ENCODE measurements around the gene KLHL35. TPM values are rescaled to one million over a fixed set of nuclear protein-coding genes. Genes with fewer than 3 reads are reported as not detected.
A peak's percentile ranks its signal among the peaks of the same experiment; 100 is the strongest.

The KLHL35 gene
- total and polyA plus RNA-seq, 2 of the 4 experiments (the other 2 are of a cell fraction), result 1.6 to 3.3 TPM

- Histone ChIP-seq H2AK5ac (ENCODE audit: low read depth, low read length) (no peak overlapping the region), H3K79me1 (ENCODE audit: low read depth in 1 of 2, low read length in 2 of 2) (peaks cover 8 to 32% of the 10 kb centered on the region in 2 experiments), H2BK5ac (ENCODE audit: low read depth, low read length, poor library complexity, severe bottlenecking) (no peak overlapping the region), H3K4me3 (ENCODE audit: insufficient read depth, low read depth, low read length) (no peak overlapping the region), H2BK120ac (ENCODE audit: low read depth, low read length) (no peak overlapping the region), H3K14ac (replicated peaks; ENCODE audit: low read depth, low read length) (no peak overlapping the region), H4K8ac (ENCODE audit: low read depth in 2 of 2, low read length in 2 of 2) (peak overlapping the region; percentile 53 to 84), H2BK15ac (ENCODE audit: low read depth, low read length) (no peak overlapping the region), H3K27me3 (ENCODE audit: control insufficient read depth, insufficient read depth, low read length) (peaks cover 3% of the 10 kb centered on the region; the same call in 1 of the 2 replicates), H3K4ac (ENCODE audit: low read depth, low read length) (no peak overlapping the region), H3K9ac (ENCODE audit: low read depth, low read length) (no peak overlapping the region), H3K4me1 (ENCODE audit: control insufficient read depth, insufficient read depth, low read length) (peaks cover 5% of the 10 kb centered on the region), H2AK9ac (replicated peaks; ENCODE audit: low read depth, low read length, poor library complexity) (no peak overlapping the region), H2AFZ (replicated peaks; ENCODE audit: low read length, poor library complexity) (peak overlapping the region; percentile 88), H4K5ac (ENCODE audit: low read depth, low read length) (peak overlapping the region; percentile 53), H3K18ac (ENCODE audit: low read depth, low read length) (no peak overlapping the region), H3K56ac (ENCODE audit: extremely low read depth, insufficient read depth, low read length) (no peak overlapping the region), H3K36me3 (ENCODE audit: control insufficient read depth, insufficient read depth, low read length) (peaks cover 31% of the 10 kb centered on the region), H3K9me1 (ENCODE audit: insufficient read depth, low read length) (peaks cover 6% of the 10 kb centered on the region; the same call in 1 of the 2 replicates), H2BK20ac (ENCODE audit: low read depth, low read length) (no peak overlapping the region), H4K20me1 (ENCODE audit: insufficient read depth, low read length) (peaks cover 45% of the 10 kb centered on the region), H3K9me3 (ENCODE audit: control insufficient read depth, insufficient read depth, low read length) (no peaks in the 10 kb centered on the region), H3K4me2 (ENCODE audit: low read depth, low read length) (no peak overlapping the region), H4K91ac (ENCODE audit: insufficient read depth, low read depth, low read length) (no peak overlapping the region), H3K27ac (ENCODE audit: insufficient read depth, low read length) (no peak overlapping the region), H3K23ac (ENCODE audit: low read depth, low read length) (no peak overlapping the region)
- DNase-seq, result no peak
- TF ChIP-seq MAZ (IDR thresholded peaks at IDR 0.05; ENCODE audit: borderline replicate concordance, low read depth, low read length) (no peak), POLR2A (IDR thresholded peaks at IDR 0.05; ENCODE audit: low read depth, low read length) (no peak)
- in situ Hi-C loops (cut with MboI; ENCODE audit: low sequenced_read_pairs), result no loop called here
- no peak for ATAC-seq (ENCODE audit: low read depth)
- intact Hi-C loops (cut with micrococcal nuclease), result no loop called here
- dilution Hi-C loops (cut with HindIII; ENCODE audit: low sequenced_read_pairs, unreplicated experiment), result no loop called here
- WGBS, 2 experiments (ENCODE audit: extremely low coverage in 2 of 2, insufficient read length in 1 of 2), result 48% methylated on average over 7 of the region's 8 CpGs; no CpG with 5 or more reads in 1 of the 2 experiments
- CTCF ChIA-PET, result interaction anchor here (0.8 to 1.3 kb wide), 2 partner anchors 9 to 46 kb away, joined by 3 read pairs; no protein-coding TSS in a partner anchor
- no TSS peak for BruUV-seq (replicated peaks)
- POLR2A ChIA-PET (ENCODE audit: unreplicated experiment), result no interaction called here
Measured at GRCh38 chr11:75398906-75399305, 34.1 kb downstream of the KLHL35 start.

All from IMR-90 (cell line).